SK-N-SH treated with all-trans-retinoic acid at 6 μM for 48 hours (cell line): ENCODE measurements around the gene TENT4B.

Source experiments
- ATAC-seq: fragments of 200-7000 bp; cut with Tn5 transposase; 3 replicates; pipeline ENCODE4 v1.9.1; 2020; ENCODE audit warnings: mild to moderate bottlenecking, moderate library complexity
- ARNTL ChIP-seq: fragments of 450-650 bp; formaldehyde crosslinking; IDR thresholded peaks from 2 replicates; pipeline ENCODE4 v1.5.0; 2020; ENCODE audit warnings: low read depth, mild to moderate bottlenecking, moderate library complexity, borderline replicate concordance
- CSDC2 ChIP-seq: fragments of 250-450 bp; sonication (Bioruptor Pico); IDR thresholded peaks from 2 replicates; pipeline ENCODE4 v1.5.0; 2020; ENCODE audit warnings: mild to moderate bottlenecking, moderate library complexity
- ESRRG ChIP-seq: fragments of 250-450 bp; sonication (Bioruptor Pico); IDR thresholded peaks from 2 replicates; pipeline ENCODE4 v1.6.1; 2021; ENCODE audit warnings: mild to moderate bottlenecking
- GLIS3 ChIP-seq: fragments of 250-450 bp; sonication (Bioruptor Pico); IDR thresholded peaks from 2 replicates; pipeline ENCODE4 v1.5.0; 2020; ENCODE audit warnings: mild to moderate bottlenecking, moderate library complexity
- ISL1 ChIP-seq: fragments of 250-450 bp; sonication (Bioruptor Pico); IDR thresholded peaks from 2 replicates; pipeline ENCODE4 v2.1.2; 2022; ENCODE audit warnings: mild to moderate bottlenecking, moderate library complexity
- OSR1 ChIP-seq: fragments of 250-450 bp; sonication (Bioruptor Pico); IDR thresholded peaks from 2 replicates; pipeline ENCODE4 v1.8.0; 2022; ENCODE audit warnings: moderate library complexity, mild to moderate bottlenecking, inconsistent platforms
- PPARA ChIP-seq: fragments of 250-450 bp; sonication (Bioruptor Pico); IDR thresholded peaks from 2 replicates; pipeline ENCODE4 v1.5.0; 2020; ENCODE audit warnings: mild to moderate bottlenecking, borderline replicate concordance
- RARB ChIP-seq: fragments of 250-450 bp; sonication (Bioruptor Pico); IDR thresholded peaks from 2 replicates; pipeline ENCODE4 v1.8.0; 2021; ENCODE audit warnings: mild to moderate bottlenecking, moderate library complexity
- SNAI2 ChIP-seq: fragments of 250-450 bp; sonication (Bioruptor Pico); IDR thresholded peaks from 2 replicates; pipeline ENCODE4 v1.5.0; 2020; ENCODE audit warnings: mild to moderate bottlenecking, moderate library complexity
- TCF4 ChIP-seq: fragments of 250-450 bp; sonication (Bioruptor Pico); IDR thresholded peaks from 2 replicates; pipeline ENCODE4 v1.8.0; 2021; ENCODE audit warnings: mild to moderate bottlenecking, moderate library complexity, borderline replicate concordance
- ZC3H10 ChIP-seq: fragments of 250-450 bp; sonication (Bioruptor Pico); IDR thresholded peaks from 2 replicates; pipeline ENCODE4 v1.5.1; 2021; ENCODE audit warnings: mild to moderate bottlenecking, moderate library complexity
- ZFP3 ChIP-seq: fragments of 250-450 bp; sonication (Bioruptor Pico); IDR thresholded peaks from 2 replicates; pipeline ENCODE4 v1.5.0; 2020; ENCODE audit warnings: mild to moderate bottlenecking, moderate library complexity
- ZNF70 ChIP-seq: fragments of 450-650 bp; formaldehyde crosslinking; IDR thresholded peaks from 2 replicates; pipeline ENCODE4 v1.5.0; 2020; ENCODE audit warnings: mild to moderate bottlenecking, moderate library complexity
- ZNF8 ChIP-seq: fragments of 450-650 bp; formaldehyde crosslinking; IDR thresholded peaks from 2 replicates; pipeline ENCODE4 v1.5.0; 2020; ENCODE audit warnings: mild to moderate bottlenecking, moderate library complexity
- TF ChIP-seq, protein P1 (sequence below): fragments of 250-450 bp; sonication (Bioruptor Pico); IDR thresholded peaks from 2 replicates; pipeline ENCODE4 v1.5.0; 2020; ENCODE audit warnings: mild to moderate bottlenecking, moderate library complexity
- TF ChIP-seq, protein P2 (sequence below): fragments of 250-450 bp; sonication (Bioruptor Pico); IDR thresholded peaks from 2 replicates; pipeline ENCODE4 v1.5.1; 2020; ENCODE audit warnings: low read depth, mild to moderate bottlenecking, moderate library complexity
- TF ChIP-seq, protein P3 (sequence below): fragments of 250-450 bp; sonication (Bioruptor Pico); IDR thresholded peaks from 2 replicates; pipeline ENCODE4 v1.8.0; 2021; ENCODE audit warnings: low read depth, mild to moderate bottlenecking, moderate library complexity, borderline replicate concordance
- TF ChIP-seq, protein P4 (sequence below): fragments of 250-450 bp; sonication (Bioruptor Pico); IDR thresholded peaks from 2 replicates; pipeline ENCODE4 v1.5.1; 2021; ENCODE audit warnings: mild to moderate bottlenecking, moderate library complexity

Gene TENT4B

DNA sequence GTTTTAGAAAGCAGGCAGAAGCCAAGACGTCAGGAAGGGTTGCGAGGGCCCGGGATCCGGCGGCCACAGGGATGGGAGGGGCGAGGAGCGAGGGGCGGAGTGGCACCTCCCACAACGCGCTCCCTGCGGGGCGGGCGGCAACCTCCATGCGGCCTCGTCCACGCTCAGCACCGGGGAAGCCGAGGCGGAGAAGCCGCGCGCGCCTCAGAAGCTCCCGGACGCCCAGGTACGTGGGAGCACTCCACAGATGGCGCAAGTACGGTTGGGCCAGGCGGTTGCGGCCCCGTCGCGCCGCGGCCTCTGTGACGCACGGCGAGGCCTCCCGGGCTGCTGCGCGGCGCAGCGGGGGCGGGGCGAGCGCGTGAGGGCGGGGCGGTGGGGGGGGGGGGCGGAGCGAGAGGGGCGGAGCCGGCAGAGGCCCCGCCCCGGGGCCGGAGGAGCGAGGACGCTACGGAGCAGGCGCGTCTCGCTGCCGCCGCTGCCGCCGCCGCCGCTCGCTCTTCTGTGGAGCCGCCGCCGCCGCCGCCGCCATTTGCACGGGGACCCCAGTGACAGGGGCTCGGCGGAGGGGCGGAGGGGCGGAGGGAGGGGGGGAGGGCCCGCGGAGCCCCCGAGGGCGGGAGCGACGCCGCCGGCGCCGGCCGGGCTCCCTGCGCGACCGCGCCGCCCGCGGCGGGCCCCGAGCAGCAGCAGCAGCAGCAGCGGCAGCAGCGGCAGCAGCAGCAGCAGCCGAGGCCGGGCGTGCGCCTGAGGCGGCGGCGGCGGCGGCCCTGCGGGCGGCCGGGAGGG is at the start of gene TENT4B:
TSS of gene TENT4B (plus strand) at position 500 of the 789 bp plus-strand sequence. CDS start 316 bp downstream, outside the sequence.
- TF ChIP-seq ZNF70 (no peak), ZNF8 (no peak), ARNTL (CRISPR knock-in tag) (no peak)
- TF ChIP-seq, protein P1, sequence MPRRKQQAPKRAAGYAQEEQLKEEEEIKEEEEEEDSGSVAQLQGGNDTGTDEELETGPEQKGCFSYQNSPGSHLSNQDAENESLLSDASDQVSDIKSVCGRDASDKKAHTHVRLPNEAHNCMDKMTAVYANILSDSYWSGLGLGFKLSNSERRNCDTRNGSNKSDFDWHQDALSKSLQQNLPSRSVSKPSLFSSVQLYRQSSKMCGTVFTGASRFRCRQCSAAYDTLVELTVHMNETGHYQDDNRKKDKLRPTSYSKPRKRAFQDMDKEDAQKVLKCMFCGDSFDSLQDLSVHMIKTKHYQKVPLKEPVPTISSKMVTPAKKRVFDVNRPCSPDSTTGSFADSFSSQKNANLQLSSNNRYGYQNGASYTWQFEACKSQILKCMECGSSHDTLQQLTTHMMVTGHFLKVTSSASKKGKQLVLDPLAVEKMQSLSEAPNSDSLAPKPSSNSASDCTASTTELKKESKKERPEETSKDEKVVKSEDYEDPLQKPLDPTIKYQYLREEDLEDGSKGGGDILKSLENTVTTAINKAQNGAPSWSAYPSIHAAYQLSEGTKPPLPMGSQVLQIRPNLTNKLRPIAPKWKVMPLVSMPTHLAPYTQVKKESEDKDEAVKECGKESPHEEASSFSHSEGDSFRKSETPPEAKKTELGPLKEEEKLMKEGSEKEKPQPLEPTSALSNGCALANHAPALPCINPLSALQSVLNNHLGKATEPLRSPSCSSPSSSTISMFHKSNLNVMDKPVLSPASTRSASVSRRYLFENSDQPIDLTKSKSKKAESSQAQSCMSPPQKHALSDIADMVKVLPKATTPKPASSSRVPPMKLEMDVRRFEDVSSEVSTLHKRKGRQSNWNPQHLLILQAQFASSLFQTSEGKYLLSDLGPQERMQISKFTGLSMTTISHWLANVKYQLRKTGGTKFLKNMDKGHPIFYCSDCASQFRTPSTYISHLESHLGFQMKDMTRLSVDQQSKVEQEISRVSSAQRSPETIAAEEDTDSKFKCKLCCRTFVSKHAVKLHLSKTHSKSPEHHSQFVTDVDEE, result 0 out of 2 replicates have a peak, but pooled peaks have one; percentile 45

DNA sequence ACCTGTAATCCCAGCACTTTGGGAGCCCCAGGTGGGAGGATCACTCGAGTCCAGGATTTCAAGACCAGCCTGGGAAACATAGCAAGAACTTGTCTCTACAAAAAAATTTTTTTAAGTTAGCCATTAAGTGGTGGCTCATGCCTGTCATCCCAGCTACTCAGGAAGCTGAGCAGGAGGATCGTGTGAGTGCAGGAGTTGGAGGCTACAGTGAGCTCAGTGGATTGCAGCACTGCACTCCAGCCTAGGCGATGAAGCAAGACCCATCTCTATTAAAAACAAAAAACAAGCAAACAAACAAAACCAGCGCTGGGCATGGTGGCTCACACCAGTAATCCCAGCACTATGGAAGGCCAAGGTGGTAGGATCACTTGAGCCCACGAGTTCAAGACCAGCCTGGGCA is 49.3 kb upstream of the TENT4B start:
- no peak for ATAC-seq
- TF ChIP-seq PPARA (CRISPR knock-in tag) (no peak), ZC3H10 (CRISPR knock-in tag) (no peak), GLIS3 (CRISPR knock-in tag) (no peak), SNAI2 (CRISPR knock-in tag) (no peak), RARB (no peak), ZNF70 (no peak), ZFP3 (no peak)
- TF ChIP-seq, protein P1, result no peak

More for the DNA sequence above, at the start of gene TENT4B:
- peak; percentile 91 for ATAC-seq

DNA sequence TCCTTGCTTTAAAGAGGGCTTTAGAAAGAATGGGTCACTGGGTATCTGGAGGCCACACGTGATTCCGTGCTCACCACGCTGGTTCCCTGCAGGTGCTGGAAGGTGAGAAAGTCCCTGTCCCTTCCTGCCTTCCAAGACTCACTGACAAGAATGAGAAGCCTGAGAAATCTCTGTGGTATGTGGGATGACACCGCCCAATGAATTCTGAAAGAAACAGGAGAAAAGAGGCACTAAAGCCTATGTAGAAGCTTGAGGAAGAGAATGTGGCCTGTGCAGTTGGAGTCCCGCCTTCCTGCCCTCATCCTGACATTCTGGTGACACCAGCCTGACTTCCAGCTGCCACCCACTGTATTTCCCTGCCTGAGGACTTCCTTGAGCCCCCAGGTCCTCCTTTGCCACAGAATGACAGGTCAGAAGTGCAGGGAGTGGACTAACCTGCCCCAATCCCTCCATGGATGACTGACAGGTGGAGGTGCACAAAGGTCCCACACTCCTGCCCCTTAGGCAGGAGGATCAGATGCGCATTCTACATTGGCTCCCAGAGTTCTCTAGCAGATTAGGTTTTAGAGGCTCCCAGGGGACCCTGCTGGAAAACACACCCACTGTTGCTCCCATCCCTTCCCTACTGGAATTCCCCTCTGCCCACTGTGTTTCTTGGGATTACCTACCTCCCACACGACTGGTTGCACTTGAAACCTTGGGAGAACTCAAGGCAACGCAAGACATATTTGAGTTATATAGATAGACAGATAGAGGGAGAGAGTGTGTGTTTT is 38.6 kb upstream of the TENT4B start:
- TF ChIP-seq, protein P2, sequence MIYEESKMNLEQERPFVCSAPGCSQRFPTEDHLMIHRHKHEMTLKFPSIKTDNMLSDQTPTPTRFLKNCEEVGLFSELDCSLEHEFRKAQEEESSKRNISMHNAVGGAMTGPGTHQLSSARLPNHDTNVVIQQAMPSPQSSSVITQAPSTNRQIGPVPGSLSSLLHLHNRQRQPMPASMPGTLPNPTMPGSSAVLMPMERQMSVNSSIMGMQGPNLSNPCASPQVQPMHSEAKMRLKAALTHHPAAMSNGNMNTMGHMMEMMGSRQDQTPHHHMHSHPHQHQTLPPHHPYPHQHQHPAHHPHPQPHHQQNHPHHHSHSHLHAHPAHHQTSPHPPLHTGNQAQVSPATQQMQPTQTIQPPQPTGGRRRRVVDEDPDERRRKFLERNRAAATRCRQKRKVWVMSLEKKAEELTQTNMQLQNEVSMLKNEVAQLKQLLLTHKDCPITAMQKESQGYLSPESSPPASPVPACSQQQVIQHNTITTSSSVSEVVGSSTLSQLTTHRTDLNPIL (CRISPR knock-in tag), result no peak
- TF ChIP-seq, protein P3, sequence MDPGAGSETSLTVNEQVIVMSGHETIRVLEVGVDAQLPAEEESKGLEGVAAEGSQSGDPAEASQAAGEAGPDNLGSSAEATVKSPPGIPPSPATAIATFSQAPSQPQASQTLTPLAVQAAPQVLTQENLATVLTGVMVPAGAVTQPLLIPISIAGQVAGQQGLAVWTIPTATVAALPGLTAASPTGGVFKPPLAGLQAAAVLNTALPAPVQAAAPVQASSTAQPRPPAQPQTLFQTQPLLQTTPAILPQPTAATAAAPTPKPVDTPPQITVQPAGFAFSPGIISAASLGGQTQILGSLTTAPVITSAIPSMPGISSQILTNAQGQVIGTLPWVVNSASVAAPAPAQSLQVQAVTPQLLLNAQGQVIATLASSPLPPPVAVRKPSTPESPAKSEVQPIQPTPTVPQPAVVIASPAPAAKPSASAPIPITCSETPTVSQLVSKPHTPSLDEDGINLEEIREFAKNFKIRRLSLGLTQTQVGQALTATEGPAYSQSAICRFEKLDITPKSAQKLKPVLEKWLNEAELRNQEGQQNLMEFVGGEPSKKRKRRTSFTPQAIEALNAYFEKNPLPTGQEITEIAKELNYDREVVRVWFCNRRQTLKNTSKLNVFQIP (CRISPR knock-in tag), result no peak
- TF ChIP-seq OSR1 (CRISPR knock-in tag) (no peak), SNAI2 (CRISPR knock-in tag) (no peak), CSDC2 (CRISPR knock-in tag) (no peak), ESRRG (CRISPR knock-in tag) (no peak), TCF4 (CRISPR knock-in tag) (no peak), ISL1 (CRISPR knock-in tag) (no peak), ZC3H10 (CRISPR knock-in tag) (no peak), ARNTL (CRISPR knock-in tag) (no peak), ZNF8 (no peak), ZFP3 (no peak)
- TF ChIP-seq, protein P1, result no peak
- TF ChIP-seq, protein P4, sequence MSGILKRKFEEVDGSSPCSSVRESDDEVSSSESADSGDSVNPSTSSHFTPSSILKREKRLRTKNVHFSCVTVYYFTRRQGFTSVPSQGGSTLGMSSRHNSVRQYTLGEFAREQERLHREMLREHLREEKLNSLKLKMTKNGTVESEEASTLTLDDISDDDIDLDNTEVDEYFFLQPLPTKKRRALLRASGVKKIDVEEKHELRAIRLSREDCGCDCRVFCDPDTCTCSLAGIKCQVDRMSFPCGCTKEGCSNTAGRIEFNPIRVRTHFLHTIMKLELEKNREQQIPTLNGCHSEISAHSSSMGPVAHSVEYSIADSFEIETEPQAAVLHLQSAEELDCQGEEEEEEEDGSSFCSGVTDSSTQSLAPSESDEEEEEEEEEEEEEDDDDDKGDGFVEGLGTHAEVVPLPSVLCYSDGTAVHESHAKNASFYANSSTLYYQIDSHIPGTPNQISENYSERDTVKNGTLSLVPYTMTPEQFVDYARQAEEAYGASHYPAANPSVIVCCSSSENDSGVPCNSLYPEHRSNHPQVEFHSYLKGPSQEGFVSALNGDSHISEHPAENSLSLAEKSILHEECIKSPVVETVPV (CRISPR knock-in tag), result no peak
- ATAC-seq, result no peak; the same call in 1 of the 3 replicates
